D721Med (cell line): ENCODE measurements around the gene ACSM3.

Experiments
- DNase-seq: peaks from one replicate; pipeline ENCODE4 v3.0.0; 2011; ENCODE audit warnings: low spot score; ENCODE audit not compliant: insufficient read length
- FAIRE-seq: peaks from 2 replicates; lab custom pipeline; 2011; peaks lifted over from hg19 to GRCh38; lab: Jason Lieb, UNC
- CTCF ChIP-seq: IDR thresholded peaks from 2 replicates; pipeline ENCODE4 v1.5.1; 2012; ENCODE audit warnings: mild to moderate bottlenecking, control low read depth; ENCODE audit not compliant: insufficient read depth; ENCODE audit errors: missing control alignments

The ACSM3 gene

DNA sequence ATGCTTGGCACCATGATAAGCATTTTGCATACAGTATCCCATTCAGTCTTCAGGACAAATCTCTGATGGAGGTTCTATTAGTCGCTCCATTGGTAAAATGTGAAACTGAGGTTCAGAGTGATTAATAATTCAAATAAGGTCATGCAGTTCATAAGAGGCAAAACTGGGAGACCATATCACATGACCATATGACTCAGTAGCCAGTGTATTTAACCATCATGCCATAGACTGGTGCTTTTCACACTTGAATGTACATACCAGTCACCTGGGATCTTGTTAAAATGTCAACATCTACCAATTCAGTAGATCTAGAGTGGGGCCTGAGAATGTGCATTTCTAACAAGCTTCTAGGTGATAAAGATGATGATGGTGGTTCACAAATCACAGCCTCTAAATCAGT, 4.3 kb downstream of the ACSM3 start:
- TF ChIP-seq CTCF = no peak
- DNase-seq = no peak
- no peak for FAIRE-seq

DNA sequence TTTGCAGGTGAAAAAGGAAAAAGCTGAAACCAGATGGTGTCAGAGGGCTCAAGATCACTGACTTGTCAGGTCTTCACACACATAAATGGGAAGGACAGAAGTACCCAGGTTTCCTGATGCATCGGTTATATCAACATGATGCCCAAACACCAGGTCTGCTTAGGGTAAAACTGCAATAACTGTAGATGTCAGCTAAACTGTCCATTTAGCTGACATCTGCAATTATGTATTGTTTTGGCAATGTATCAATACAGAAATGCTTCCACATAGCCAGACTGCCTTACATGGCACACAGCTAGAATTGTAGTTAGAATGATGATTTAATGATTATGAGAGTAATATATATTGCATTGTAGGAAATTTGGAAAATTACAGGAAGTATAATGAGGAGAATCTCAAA, 5.0 kb downstream of the ACSM3 start:
- TF ChIP-seq CTCF = no peak
- DNase-seq (no peak), FAIRE-seq (no peak)

GRCh38 chr16:20773679-20774078, 9.9 kb downstream of the ACSM3 start:
- no peak for DNase-seq
- no peak for FAIRE-seq
- TF ChIP-seq CTCF = no peak

DNA sequence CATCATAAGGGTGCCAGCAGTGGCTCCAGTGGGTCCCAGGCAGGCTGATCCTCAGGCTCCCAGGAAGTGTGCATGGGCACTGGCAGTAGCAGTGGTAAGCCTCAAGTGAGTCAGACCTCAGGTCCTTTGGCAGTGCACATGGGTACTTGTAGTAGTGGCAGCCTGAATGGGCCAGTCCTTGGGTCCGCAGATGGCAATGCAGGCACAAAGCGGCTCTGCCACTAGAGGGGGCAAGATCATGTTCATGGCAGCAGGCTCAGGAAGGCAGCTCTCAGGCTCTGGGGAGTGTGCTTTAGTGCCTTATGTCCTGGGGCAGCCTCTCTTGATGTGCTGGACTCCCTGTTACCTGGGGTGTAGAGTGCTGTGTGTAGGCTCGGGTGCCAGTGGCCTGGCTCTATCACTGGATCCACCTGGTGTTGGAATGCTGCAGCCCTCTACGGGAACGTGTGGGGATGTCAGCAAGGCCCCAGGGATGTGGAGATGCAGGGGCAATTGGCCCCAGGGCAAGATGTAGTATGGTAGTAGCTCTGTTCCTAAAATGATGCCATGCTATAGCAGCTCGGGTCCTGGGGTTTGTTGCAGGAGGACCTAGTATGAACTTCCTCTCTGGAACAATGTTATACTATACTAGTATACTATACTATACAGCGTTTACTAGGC, 11.0 kb downstream of the ACSM3 start:
- DNase-seq = no peak
- no peak for FAIRE-seq
- TF ChIP-seq CTCF = peak; percentile 83

DNA sequence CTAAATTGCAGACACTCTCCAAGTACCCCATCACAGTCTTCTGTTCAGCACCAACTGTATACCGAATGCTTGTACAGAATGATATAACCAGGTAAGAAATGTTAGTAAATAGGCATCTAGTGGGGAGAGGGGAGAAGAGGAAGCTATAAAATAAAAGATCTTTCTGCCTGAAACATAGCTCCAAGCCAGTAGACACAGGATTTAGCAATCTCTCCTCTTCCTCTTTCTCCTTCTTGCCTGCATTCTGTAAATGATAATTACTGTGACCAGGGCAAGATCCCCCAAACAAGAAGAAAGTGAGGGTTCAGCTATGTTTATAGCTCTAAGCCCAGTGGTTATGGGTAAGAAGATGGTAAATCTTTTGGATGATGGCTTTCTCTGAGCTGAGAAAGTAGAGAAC, 17.9 kb downstream of the ACSM3 start:
- FAIRE-seq (no peak), DNase-seq (no peak)
- TF ChIP-seq CTCF = no peak

DNA sequence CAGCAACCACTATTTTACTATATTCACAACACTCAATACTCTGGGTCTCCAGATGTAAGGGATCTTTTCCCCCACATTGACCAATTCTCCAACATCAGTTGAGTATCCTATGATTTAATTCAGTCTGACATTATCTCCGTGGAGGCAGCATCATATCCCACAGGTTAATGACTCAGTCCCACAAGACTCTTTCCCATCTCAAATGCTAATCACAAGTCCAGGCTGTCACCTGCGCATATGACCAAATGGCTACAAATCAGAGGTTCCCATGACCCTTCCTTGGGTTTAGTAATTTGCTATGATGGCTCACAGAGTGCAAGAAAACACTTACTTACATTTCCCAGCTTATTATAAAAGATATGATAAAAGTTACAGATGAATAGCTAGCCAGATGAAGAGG, 18.7 kb downstream of the ACSM3 start:
- TF ChIP-seq CTCF = no peak
- FAIRE-seq (no peak), DNase-seq (no peak)

GRCh38 chr16:20784204-20784603, 20.4 kb downstream of the ACSM3 start:
- no peak for FAIRE-seq
- TF ChIP-seq CTCF = no peak

More at GRCh38 chr16:20784204-20784603, 20.4 kb downstream of the ACSM3 start:
- DNase-seq = no peak
